Panc1 (cell line): ENCODE results near the gene DGKG. TPM values are rescaled to one million over a fixed set of nuclear protein-coding genes. Genes with fewer than 3 reads are reported as not detected.

ENCODE experiments used
- ATAC-seq: fragments of 200-7000 bp; cut with Tn5 transposase; 2 replicates; pipeline ENCODE4 v1.9.1; 2020; ENCODE audit warnings: mild to moderate bottlenecking, moderate library complexity
- BruUV-seq: library from RNA; stranded (reverse); fragments of 400-500 nt; replicated peaks from 2 replicates; lab custom pipeline; 2021; lab: Mats Ljungman, UMichigan
- CTCF ChIA-PET: fragments of 300-600 bp; sonication (Branson Sonifier 250); formaldehyde crosslinking; loops from one replicate; lab custom pipeline; 2022; ENCODE audit warnings: antibody characterized with exemption; lab: Charles Lee
- POLR2A ChIA-PET: fragments of 300-600 bp; sonication (Branson Sonifier 250); formaldehyde crosslinking; loops from one replicate; lab custom pipeline; 2022; ENCODE audit warnings: antibody characterized with exemption; lab: Charles Lee
- DNase-seq: peaks from one replicate; pipeline ENCODE4 v3.0.0-alpha.2; 2010; ENCODE audit warnings: low read depth, low spot score
- H3K27ac ChIP-seq: 2 replicates; pipeline ENCODE4 v1.5.1; 2011; ENCODE audit warnings: mild to moderate bottlenecking, low read length, inconsistent platforms
- H3K27me3 ChIP-seq: fragments of 200-500 bp; sonication (Bioruptor generic); 2 replicates; pipeline ENCODE4 v1.6.0; 2014; ENCODE audit warnings: low read length, inconsistent platforms; ENCODE audit not compliant: control insufficient read depth, insufficient read depth
- H3K36me3 ChIP-seq: fragments of 200-500 bp; sonication (Bioruptor generic); 2 replicates; pipeline ENCODE4 v1.5.1; 2014; ENCODE audit warnings: inconsistent platforms, mild to moderate bottlenecking, low read length, moderate library complexity; ENCODE audit not compliant: control insufficient read depth, insufficient read depth
- H3K4me1 ChIP-seq: 2 replicates; pipeline ENCODE4 v1.5.1; 2011; ENCODE audit warnings: inconsistent platforms, mild to moderate bottlenecking, low read length, moderate library complexity; ENCODE audit not compliant: control insufficient read depth, insufficient read depth
- H3K4me3 ChIP-seq, 2 experiments: 2 replicates each; pipeline ENCODE4 v1.5.1; 2011 to 2012; ENCODE audit warnings: low read depth in 2 of 2, low read length in 2 of 2, mild to moderate bottlenecking in 2 of 2, inconsistent platforms in 1 of 2, moderate library complexity in 1 of 2
- H3K9me3 ChIP-seq: fragments of 200-500 bp; sonication (Bioruptor generic); 2 replicates; pipeline ENCODE4 v1.5.1; 2014; ENCODE audit warnings: low read depth, mild to moderate bottlenecking, inconsistent platforms, low read length, moderate library complexity; ENCODE audit not compliant: control insufficient read depth, insufficient read depth
- CTCF ChIP-seq: fragments of 450-650 bp; IDR thresholded peaks from 2 replicates; pipeline ENCODE4 v1.5.1; 2017; ENCODE audit warnings: mild to moderate bottlenecking
- POLR2AphosphoS5 ChIP-seq: IDR thresholded peaks from 2 replicates; pipeline ENCODE4 v1.6.1; 2012; ENCODE audit warnings: mild to moderate bottlenecking, low read depth, low read length, moderate library complexity
- REST ChIP-seq, 2 experiments: IDR thresholded peaks; 2 replicates each; pipeline ENCODE4 v1.6.1; 2011 to 2012; ENCODE audit warnings: low read depth in 2 of 2, control low read depth in 1 of 2, low read length in 1 of 2, mild to moderate bottlenecking in 1 of 2, moderate library complexity in 1 of 2; ENCODE audit not compliant: insufficient read depth in 1 of 2
- SIN3A ChIP-seq: IDR thresholded peaks from 2 replicates; pipeline ENCODE4 v1.6.1; 2012; ENCODE audit warnings: low read depth, mild to moderate bottlenecking, low read length, moderate library complexity, borderline replicate concordance; ENCODE audit not compliant: insufficient read depth
- TCF7L2 ChIP-seq: IDR thresholded peaks from 2 replicates; pipeline ENCODE4 v1.6.1; 2011; ENCODE audit warnings: mild to moderate bottlenecking, low read depth, low read length, inconsistent platforms
- in situ Hi-C: cut with HindIII; loops from 2 replicates; pipeline ENCODE4 v1.10.0; 2016; ENCODE audit warnings: low sequenced_read_pairs, low pct_unique_long_range_greater_than_20kb
- intact Hi-C: fragments of 100-400 bp; cut with micrococcal nuclease; formaldehyde crosslinking; loops from one replicate; pipeline ENCODE4 v1.10.0; 2022; ENCODE audit not compliant: unreplicated experiment
- total RNA-seq: library from RNA; stranded (reverse); gene quantifications from one replicate; pipeline ENCODE4 v1.2.1, GENCODE V29; 2021; ENCODE audit not compliant: unreplicated experiment

The DGKG gene
- total RNA-seq, 1 experiment from 2014 or later: 0.46 TPM

- Histone ChIP-seq H3K27ac (no peak overlapping the region), H3K36me3 (no peaks in the 10 kb centered on the region), H3K27me3 (peaks cover 7% of the 10 kb centered on the region; the same call in 1 of the 2 replicates), H3K4me3 (no peak overlapping the region), H3K4me1 (no peaks in the 10 kb centered on the region), H3K9me3 (no peaks in the 10 kb centered on the region)
- no TSS peak for BruUV-seq
- in situ Hi-C loops: no loop called here
- ChIA-PET CTCF (no interaction called here), POLR2A (no interaction called here)
- intact Hi-C loops: no loop called here
- DNase-seq: no peak
- ATAC-seq: no peak
- TF ChIP-seq SIN3A (no peak), POLR2AphosphoS5 (no peak), CTCF (no peak), TCF7L2 (no peak)
Observed at GRCh38 chr3:186318135-186318534, 43.9 kb downstream of the DGKG start.

GRCh38 chr3:186317478-186317877, 44.6 kb downstream of the DGKG start:
- intact Hi-C loops: no loop called here

More at GRCh38 chr3:186317478-186317877, 44.6 kb downstream of the DGKG start:
- ChIA-PET POLR2A (no interaction called here), CTCF (no interaction called here)
- no peak for TF ChIP-seq SIN3A
- TF ChIP-seq REST (IDR thresholded peaks at IDR 0.05; ENCODE audit: insufficient read depth in 1 of 2, low read depth in 2 of 2, low read length in 1 of 2): no peak
- TF ChIP-seq POLR2AphosphoS5: no peak
- TF ChIP-seq CTCF: no peak
- no peak for TF ChIP-seq TCF7L2
- H3K27ac ChIP-seq: no peak overlapping the region
- in situ Hi-C loops: no loop called here
- no TSS peak for BruUV-seq
- ATAC-seq: no peak
- no peak for DNase-seq
- peaks cover 7% of the 10 kb centered on the region; the same call in 1 of the 2 replicates for H3K27me3 ChIP-seq
- H3K4me1 ChIP-seq: no peaks in the 10 kb centered on the region
- no peak overlapping the region for H3K4me3 ChIP-seq
- no peaks in the 10 kb centered on the region for H3K9me3 ChIP-seq
- H3K36me3 ChIP-seq: no peaks in the 10 kb centered on the region
